Right renal pelvis (tissue), 4 donors: Measurements from ENCODE around the gene UGT2A2. TPM values are rescaled to one million over a fixed set of nuclear protein-coding genes. Genes with fewer than 3 reads are reported as not detected.

Experiments used
- DNase-seq, 4 donors: peaks; one replicate each; pipeline ENCODE4 v3.0.0-alpha.2; 2013; ENCODE audit warnings: low read depth in 4 of 4, low spot score in 3 of 4, missing footprints in 1 of 4
- polyA plus RNA-seq, 4 donors: library from polyadenylated mRNA; unstranded; fragments of 120-200 nt; gene quantifications; one replicate each; pipeline ENCODE4 v1.2.1, GENCODE V29; 2013; ENCODE audit not compliant: insufficient read length in 4 of 4

UGT2A2 gene
- polyA plus RNA-seq, 4 donors = not detected

DNA sequence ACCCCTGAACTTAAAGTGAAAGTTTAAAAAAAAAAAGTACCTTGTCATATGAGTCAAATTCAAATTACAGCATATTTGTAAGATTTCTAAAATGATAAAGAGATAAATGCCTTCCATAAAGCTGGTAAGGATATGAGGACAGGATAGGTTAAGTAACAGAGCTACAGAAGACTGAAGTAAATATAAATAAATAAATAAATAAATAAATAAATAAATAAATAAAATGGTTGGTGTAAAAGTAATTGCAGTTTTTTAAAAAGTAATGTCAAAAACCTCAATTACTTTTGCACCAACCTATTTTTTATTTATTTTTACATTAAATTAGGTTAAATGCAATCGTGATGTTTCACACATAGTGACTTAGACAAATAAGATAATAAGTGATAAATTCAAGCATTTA is 62.2 kb downstream of the UGT2A2 start:
- no peak for DNase-seq

DNA sequence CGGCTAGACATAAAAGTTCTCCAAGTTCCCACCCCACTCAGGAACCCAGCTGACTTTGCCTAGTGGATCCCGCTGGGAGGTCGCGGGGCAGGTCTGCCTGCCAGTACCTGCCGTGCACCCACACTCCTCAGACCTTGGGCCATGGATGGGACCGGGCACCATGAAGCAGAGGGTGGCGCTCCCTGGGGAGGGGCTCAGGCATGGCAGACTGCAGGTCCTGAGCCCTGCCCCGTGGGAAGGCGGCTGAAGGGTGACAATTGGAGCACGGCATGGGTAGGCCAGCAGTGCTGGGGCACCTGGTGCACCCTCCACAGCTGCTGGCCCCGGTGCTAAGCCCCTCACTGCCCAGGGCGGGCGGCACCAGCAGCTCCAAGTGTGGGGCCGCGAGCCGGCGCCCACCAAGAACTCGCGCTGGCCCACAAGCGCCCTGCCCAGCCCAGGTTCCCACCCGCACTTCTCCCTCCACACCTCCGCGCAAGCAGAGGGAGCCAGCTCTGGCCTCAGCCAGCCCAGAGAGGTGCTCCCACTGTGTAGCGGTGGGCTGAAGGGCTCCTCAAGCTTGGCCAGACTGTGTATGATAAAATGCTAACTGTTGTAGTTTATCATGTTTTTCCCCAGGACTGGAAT is 63.1 kb downstream of the UGT2A2 start:
- DNase-seq = no peak

DNA sequence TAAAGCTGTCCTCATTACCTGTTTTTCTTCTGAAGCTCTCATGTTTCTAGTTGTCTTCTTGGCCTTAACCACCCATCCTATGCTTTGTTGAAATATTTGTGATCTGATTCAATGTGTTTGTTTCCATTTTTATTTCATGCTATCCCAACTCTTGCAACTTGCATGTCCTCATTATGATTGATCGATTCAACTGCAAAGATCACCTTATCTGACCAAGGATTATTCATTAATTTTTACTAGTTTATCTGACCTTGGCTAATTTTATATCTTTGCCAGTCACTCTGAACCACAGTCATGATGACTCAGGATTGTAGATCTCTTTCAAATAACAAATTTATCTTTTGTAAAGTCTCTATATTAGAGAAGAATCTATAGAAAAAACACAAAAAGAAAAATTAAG is 70.7 kb downstream of the UGT2A2 start:
- no peak for DNase-seq

DNA sequence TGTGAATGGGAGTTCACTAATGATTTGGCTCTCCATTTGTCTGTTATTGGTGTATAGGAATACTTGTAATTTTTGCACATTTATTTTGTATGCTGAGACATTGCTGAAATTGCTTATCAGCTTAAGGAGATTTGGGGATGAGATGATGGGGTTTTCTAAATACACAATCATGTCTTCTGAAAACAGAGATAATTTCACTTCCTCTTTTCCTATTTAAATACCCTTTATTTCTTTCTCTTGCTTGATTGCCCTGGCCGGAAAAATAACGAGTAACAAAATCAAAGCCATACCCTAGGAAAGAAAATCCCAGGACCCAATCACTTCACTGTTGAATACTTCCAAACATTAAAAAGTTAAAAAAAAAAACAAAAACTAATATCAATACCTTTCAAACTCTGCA is 76.0 kb downstream of the UGT2A2 start:
- DNase-seq = no peak

DNA sequence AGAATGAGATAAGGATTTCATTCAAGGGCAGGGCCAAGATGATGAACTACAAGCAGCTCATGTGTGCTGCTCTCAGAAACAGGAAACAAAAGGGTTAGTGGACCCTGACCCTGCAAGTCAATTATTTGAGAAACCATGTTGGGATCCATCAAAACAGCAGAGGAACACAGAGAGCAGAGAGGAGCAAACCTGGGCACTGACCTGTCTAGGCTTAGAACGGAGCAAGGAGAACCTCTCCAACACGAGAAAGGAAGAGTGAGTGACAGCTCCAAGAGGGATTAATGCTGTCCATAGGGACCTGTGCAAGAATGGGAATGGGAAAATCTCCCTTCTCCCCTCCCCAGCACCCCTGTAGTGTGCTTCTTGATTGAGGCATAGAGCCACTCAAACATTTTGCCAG is 89.8 kb downstream of the UGT2A2 start:
- DNase-seq = no peak

DNA sequence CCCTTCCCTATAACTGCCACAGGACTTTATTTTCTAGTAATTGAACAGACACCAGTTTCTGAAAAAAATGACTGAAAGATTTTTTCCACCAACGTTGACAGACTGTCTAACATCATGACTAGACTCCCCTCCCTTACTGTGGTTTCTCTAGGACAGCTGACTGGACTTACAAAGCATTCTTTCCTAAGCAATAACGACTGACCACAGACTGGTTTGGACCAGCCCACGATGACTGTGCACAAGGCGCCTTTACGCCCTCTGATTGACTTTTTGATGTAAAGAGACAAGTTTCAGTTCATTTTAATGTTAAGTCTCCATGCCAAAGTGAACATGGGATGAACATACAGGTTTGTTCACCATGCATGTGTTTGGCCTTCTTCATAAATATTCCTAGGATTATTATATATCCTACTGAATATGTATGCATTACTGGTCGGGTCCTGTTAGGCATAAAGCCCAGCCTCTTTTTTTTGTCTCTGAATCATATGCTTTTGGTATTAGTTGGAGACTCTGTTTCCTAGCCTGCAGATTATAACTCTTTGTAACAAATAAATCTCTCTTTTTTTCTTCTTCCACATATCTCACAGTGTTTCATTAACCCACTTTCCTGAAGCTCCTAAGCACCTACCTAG is 93.2 kb downstream of the UGT2A2 start:
- no peak for DNase-seq

Other genes starting within 250 kb of the UGT2A2 start
- gene UGT2B4, start 143.7 kb downstream of the UGT2A2 start, polyA plus RNA-seq = 1 to 10 TPM in 3 of 4 donors, under 1 TPM in 1; 0.52 to 3.3 (median 1.5) TPM
- 10 to 100 TPM in 1 of 4 donors, 1 to 10 TPM in 2, under 1 TPM in 1; 0.23 to 68.6 (median 2.2) TPM for gene UGT2A1, start 13.6 kb upstream of the UGT2A2 start, polyA plus RNA-seq
- gene SULT1B1, start 121.0 kb upstream of the UGT2A2 start, polyA plus RNA-seq = 1 to 10 TPM in 2 of 4 donors, under 1 TPM in 2; 0.87 to 1.8 (median 1.2) TPM
- 100 to 1,000 TPM; 335 to 659 (median 589) TPM for gene SULT1E1, start 220.5 kb upstream of the UGT2A2 start, polyA plus RNA-seq